GM21528 (cell line): ENCODE measurements around the gene DLGAP1.
A peak's percentile ranks its signal among the peaks of the same experiment; 100 is the strongest.

Experiments used
- ATAC-seq: cut with Tn5 transposase; IDR thresholded peaks from one replicate; pipeline ENCODE4 v1.9.1; 2021; ENCODE audit warnings: mild to moderate bottlenecking, moderate library complexity; ENCODE audit not compliant: unreplicated experiment, low FRiP score

The DLGAP1 gene

GRCh38 chr18:3451989-3452749 is 1002.9 kb downstream of the DLGAP1 start:
- ATAC-seq = no peak

- ATAC-seq = no peak
Measured at GRCh38 chr18:3451183-3451988, 1003.7 kb downstream of the DLGAP1 start.

- ATAC-seq = no peak
Measured at GRCh38 chr18:3450799-3451182, 1004.3 kb downstream of the DLGAP1 start.

GRCh38 chr18:3450012-3450798 is 1004.9 kb downstream of the DLGAP1 start, which contains the start of gene TGIF1:
Gene TGIF1 (plus strand): TSS chr18:3450172. CDS start chr18:3450490, 318 bp downstream.
- no peak for ATAC-seq

- ATAC-seq = peak; percentile 9
Measured at GRCh38 chr18:3449512-3450011, 1005.5 kb downstream of the DLGAP1 start.

GRCh38 chr18:3448838-3449511 is 1006.1 kb downstream of the DLGAP1 start:
- peak; percentile 52 for ATAC-seq

GRCh38 chr18:3447895-3448837 is 1006.9 kb downstream of the DLGAP1 start:
- ATAC-seq = peak; percentile 66

- no peak for ATAC-seq
Measured at GRCh38 chr18:3447068-3447894, 1007.8 kb downstream of the DLGAP1 start.
